Activated CD8-positive, alpha-beta memory T cell treated with anti-CD3 and anti-CD28 coated beads for 48 hours (primary cell): ENCODE results near the gene VAV1.
"Not testable (repeated sequence)": the region's sequence is repeated elsewhere in the genome, so short reads cannot be mapped to it uniquely, and the experiment has no call there.

Experiments
- DNase-seq, 3 experiments: peaks; one replicate each; pipeline ENCODE4 v3.0.0-alpha.2; 2020; ENCODE audit warnings: low read depth in 2 of 3, low spot score in 2 of 3

Gene VAV1

GRCh38 chr19:6842871-6843607, 70.5 kb downstream of the VAV1 start:
- DNase-seq, result no peak

GRCh38 chr19:6847828-6848200, 75.3 kb downstream of the VAV1 start:
- DNase-seq, result no peak

GRCh38 chr19:6848986-6849385, 76.5 kb downstream of the VAV1 start:
- DNase-seq, result no peak

GRCh38 chr19:6849876-6850275, 77.4 kb downstream of the VAV1 start:
- no peak for DNase-seq

GRCh38 chr19:6851359-6851758, 78.9 kb downstream of the VAV1 start:
- no peak for DNase-seq

GRCh38 chr19:6852001-6852400, 79.5 kb downstream of the VAV1 start:
- DNase-seq, result no peak

GRCh38 chr19:6853868-6854267, 81.4 kb downstream of the VAV1 start:
- no peak for DNase-seq

GRCh38 chr19:6854758-6855157, 82.2 kb downstream of the VAV1 start:
- DNase-seq, result no peak

GRCh38 chr19:6856749-6857372, 84.4 kb downstream of the VAV1 start:
- no peak for DNase-seq

GRCh38 chr19:6861683-6862286, 89.3 kb downstream of the VAV1 start:
- DNase-seq, result no peak

- peak; percentile 71 to 88 (median 80) for DNase-seq
Measured at GRCh38 chr19:6862673-6863078, 90.2 kb downstream of the VAV1 start.

- DNase-seq, result no peak
Measured at GRCh38 chr19:6864325-6864940, 91.9 kb downstream of the VAV1 start.

GRCh38 chr19:6865849-6866248, 93.3 kb downstream of the VAV1 start:
- no peak for DNase-seq

- no peak for DNase-seq
Measured at GRCh38 chr19:6866741-6867151, 94.2 kb downstream of the VAV1 start.

GRCh38 chr19:6868351-6868750, 95.8 kb downstream of the VAV1 start:
- no peak for DNase-seq

GRCh38 chr19:6869151-6869882, 96.8 kb downstream of the VAV1 start:
- not testable (repeated sequence) for DNase-seq

- DNase-seq, result no peak
Measured at GRCh38 chr19:6873708-6874431, 101.4 kb downstream of the VAV1 start.

GRCh38 chr19:6875218-6875617, 102.7 kb downstream of the VAV1 start:
- DNase-seq, result no peak

GRCh38 chr19:6876748-6877147, 104.2 kb downstream of the VAV1 start:
- DNase-seq, result no peak

GRCh38 chr19:6877766-6878165, 105.3 kb downstream of the VAV1 start:
- DNase-seq, result no peak
